Heart left ventricle (tissue), 16 donors: ENCODE results near the gene PARM1. TPM values are rescaled to one million over a fixed set of nuclear protein-coding genes. Genes with fewer than 3 reads are reported as not detected.

Source experiments
- ATAC-seq, 4 donors: fragments of 200-7000 bp; cut with Tn5 transposase; one replicate each; pipeline ENCODE4 v1.9.1; 2020 to 2022; ENCODE audit warnings: moderate library complexity in 4 of 4, mild to moderate bottlenecking in 3 of 4, moderate number of reproducible peaks in 1 of 4
- DNase-seq, 5 donors: peaks; one replicate each; pipeline ENCODE4 v3.0.0-alpha.2; 2020
- H3K27ac ChIP-seq, 12 donors: fragments of 200-600 bp; sonication (generic) in 4 of 12; one replicate each; pipeline versions ENCODE4 v1.5.0 to v1.8.0; 2016 to 2022; ENCODE audit warnings: mild to moderate bottlenecking in 2 of 12
- H3K27me3 ChIP-seq, 9 donors: fragments of 200-600 bp; sonication (generic) in 2 of 9; one replicate each; pipeline versions ENCODE4 v1.5.1 to v1.8.0; 2016 to 2022; ENCODE audit warnings: mild to moderate bottlenecking in 3 of 9
- H3K36me3 ChIP-seq, 9 donors: fragments of 200-600 bp; sonication (generic) in 2 of 9; one replicate each; pipeline versions ENCODE4 v1.5.0 to v1.8.0; 2018 to 2022; ENCODE audit warnings: mild to moderate bottlenecking in 2 of 9
- H3K4me1 ChIP-seq, 12 donors: fragments of 200-600 bp; sonication (generic) in 4 of 12; one replicate each; pipeline versions ENCODE4 v1.5.0 to v1.8.0; 2016 to 2022; ENCODE audit warnings: mild to moderate bottlenecking in 3 of 12
- H3K4me3 ChIP-seq, 12 donors: fragments of 200-600 bp; sonication (generic) in 4 of 12; one replicate each; pipeline versions ENCODE4 v1.5.0 to v1.8.0; 2017 to 2022; ENCODE audit warnings: mild to moderate bottlenecking in 9 of 12, moderate library complexity in 4 of 12
- H3K9me3 ChIP-seq, 12 donors: fragments of 200-600 bp; sonication (generic) in 4 of 12; one replicate each; pipeline versions ENCODE4 v1.5.0 to v1.8.0; 2016 to 2022; ENCODE audit warnings: mild to moderate bottlenecking in 1 of 12
- CTCF ChIP-seq, 12 donors: fragments of 200-600 bp; sonication (generic) in 4 of 12; IDR thresholded peaks; one replicate each; pipeline versions ENCODE4 v1.5.0 to v1.8.0; 2018 to 2022; ENCODE audit warnings: antibody characterized with exemption in 12 of 12, mild to moderate bottlenecking in 5 of 12
- POLR2A ChIP-seq, 2 donors: fragments of 450-650 bp; IDR thresholded peaks; one replicate each; pipeline ENCODE4 v1.6.1; 2017; ENCODE audit warnings: antibody characterized with exemption in 2 of 2, mild to moderate bottlenecking in 2 of 2, moderate library complexity in 2 of 2
- WGBS, 4 donors: extraction: QIAGEN DNeasy Blood & Tissue Kit in 2 of 4; methylation state at CpG; one replicate each; pipeline versions ENCODE4 v1.1.5 to v1.1.7; 2013 to 2018; 5-methylcytosine and 5-hydroxymethylcytosine counted together
- intact Hi-C, 10 donors: fragments of 100-400 bp; cut with DNase I; formaldehyde crosslinking; loops; one replicate each; pipeline versions ENCODE4 v1.11.1 to v1.14.2; 2022
- polyA plus RNA-seq, 2 donors: library from polyadenylated mRNA; stranded (reverse); fragments of 200-250 nt; gene quantifications; one replicate each; pipeline ENCODE4 v1.2.3, GENCODE V29; 2013
- total RNA-seq, 9 donors: library from RNA; depleted of rRNA in 2 of 9; stranded (reverse); fragments of >200 nt in 2 of 9; fragmentation: NEBNext Ultra II Directional in 3 of 9; extraction: Animal tissue kit (Norgen Biotek cat#: 25700) in 3 of 9; gene quantifications; one replicate each; pipeline versions ENCODE4 v1.1.0 to v1.2.4, GENCODE V29; 2016 to 2023
- donor health status: ischemic (EF 13 %, LVEDD 7.1; RV severe dilation, severe dysfunction).
- donor health status: healthy with polysubstance abuse.
- donor health status: DM: no; HTN: yes; CAD: no.
- donor health status: DM: no; HTN: no; CAD: no.
- donor health status: ischemic (EF 25% LVEDD 6.9; RV normal size, moderate dysfunction).
- donor health status: ischemic (EF 25% LVEDD 5.7; RV mildly dilated, moderate dysfunction).
- donor health status: healthy.
- donor health status: DM: yes; HTN: yes; CAD: no.
- donor health status: ischemic (EF 35%, LVEDD 5.7; RV mildly dilated, moderate dysfunction).
- donor health status: nonischemic (EF 11% LVEDD 7.7; RV severe dilation, severe dysfunction).
- donor health status: DM: yes; HTN: yes; CAD: no.
- donor health status: PGD.
- donor health status: ischemic (EF 29% LVEDD 5.4; RV normal size, mild dysfunction).
- donor health status: nonischemic (EF 23%, LVEDD 6.1; RV moderate dilation, normal function).

PARM1 gene
- total and polyA plus RNA-seq, 11 donors, result 28.8 to 144 (median 75.2) TPM

- no peak overlapping the region for H3K4me3 ChIP-seq
- peaks cover 0 to 59% (median 20%) of the 10 kb centered on the region in 12 donors for H3K4me1 ChIP-seq
- peak overlapping the region; percentile 36 to 89 (median 76) for H3K27ac ChIP-seq
- no peaks in the 10 kb centered on the region for H3K27me3 ChIP-seq
- H3K9me3 ChIP-seq, result peaks cover 0 to 5% (median 0%) of the 10 kb centered on the region in 12 donors
- WGBS, 4 donors, result 45 to 63% (median 58%) methylated on average over 1 of the region's 1 CpG
- ATAC-seq (peak; percentile 20 to 59 (median 26)), DNase-seq (no peak)
- no peaks in the 10 kb centered on the region for H3K36me3 ChIP-seq
- no peak for TF ChIP-seq CTCF (IDR thresholded peaks at IDR 0.05)
- TF ChIP-seq POLR2A (IDR thresholded peaks at IDR 0.05), result no peak
- intact Hi-C loops, result loop anchor here in 1 of 10 donors (5.0 kb wide), 1 partner anchor 38 kb away; the partner anchor contains the start of gene PARM1
These were observed 37.7 kb downstream of the PARM1 start for GRCh38 chr4:74970577-74970976.

DNA sequence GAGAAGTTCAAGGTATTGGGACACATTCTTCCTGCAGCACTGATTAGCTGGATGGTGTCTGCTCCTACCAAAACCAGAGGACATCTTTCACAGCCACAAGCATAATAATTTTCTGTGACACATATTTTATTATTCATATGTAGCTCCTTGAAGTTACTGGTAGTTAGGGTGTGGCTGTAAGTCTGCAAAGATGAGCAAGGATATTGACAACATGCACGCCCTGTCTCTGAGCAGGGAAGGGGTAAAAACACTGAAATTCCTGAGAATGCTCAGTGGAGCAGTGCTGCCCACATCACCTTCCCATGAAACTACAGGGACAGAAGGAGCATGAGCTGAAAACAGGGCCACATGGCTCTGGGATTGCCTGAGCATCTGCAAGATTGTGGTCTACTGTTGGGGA lies 38.9 kb downstream of the PARM1 start:
- Histone ChIP-seq H3K4me1 (peaks cover 0 to 64% (median 20%) of the 10 kb centered on the region in 12 donors), H3K4me3 (no peak overlapping the region), H3K36me3 (no peaks in the 10 kb centered on the region), H3K9me3 (peaks cover 0 to 5% (median 0%) of the 10 kb centered on the region in 12 donors), H3K27ac (peak overlapping the region in 5 of 12 donors; percentile 77 to 89 (median 82)), H3K27me3 (no peaks in the 10 kb centered on the region)
- WGBS, 4 donors, result 64 to 90% (median 76%) methylated on average over 1 of the region's 1 CpG
- DNase-seq (no peak), ATAC-seq (no peak)
- intact Hi-C loops, result loop anchor here in 1 of 10 donors (5.0 kb wide), 1 partner anchor 40 kb away; the partner anchor contains the start of gene PARM1
- no peak for TF ChIP-seq POLR2A (IDR thresholded peaks at IDR 0.05)
- TF ChIP-seq CTCF (IDR thresholded peaks at IDR 0.05), result no peak

GRCh38 chr4:74975082-74975481 lies 42.2 kb downstream of the PARM1 start:
- Histone ChIP-seq H3K27ac (no peak overlapping the region), H3K27me3 (no peaks in the 10 kb centered on the region), H3K36me3 (no peaks in the 10 kb centered on the region), H3K4me1 (peaks cover 0 to 39% (median 9%) of the 10 kb centered on the region in 12 donors), H3K9me3 (peaks cover 0 to 26% (median 0%) of the 10 kb centered on the region in 12 donors), H3K4me3 (no peak overlapping the region)
- ATAC-seq, result no peak
- no peak for DNase-seq
- intact Hi-C loops, result loop anchor here in 1 of 10 donors (5.0 kb wide), 1 partner anchor 77 kb away; no protein-coding TSS in a partner anchor
- TF ChIP-seq CTCF (IDR thresholded peaks at IDR 0.05) (no peak), POLR2A (IDR thresholded peaks at IDR 0.05) (no peak)
- 80 to 89% (median 83%) methylated on average over 2 of the region's 2 CpGs for WGBS, 4 donors

DNA sequence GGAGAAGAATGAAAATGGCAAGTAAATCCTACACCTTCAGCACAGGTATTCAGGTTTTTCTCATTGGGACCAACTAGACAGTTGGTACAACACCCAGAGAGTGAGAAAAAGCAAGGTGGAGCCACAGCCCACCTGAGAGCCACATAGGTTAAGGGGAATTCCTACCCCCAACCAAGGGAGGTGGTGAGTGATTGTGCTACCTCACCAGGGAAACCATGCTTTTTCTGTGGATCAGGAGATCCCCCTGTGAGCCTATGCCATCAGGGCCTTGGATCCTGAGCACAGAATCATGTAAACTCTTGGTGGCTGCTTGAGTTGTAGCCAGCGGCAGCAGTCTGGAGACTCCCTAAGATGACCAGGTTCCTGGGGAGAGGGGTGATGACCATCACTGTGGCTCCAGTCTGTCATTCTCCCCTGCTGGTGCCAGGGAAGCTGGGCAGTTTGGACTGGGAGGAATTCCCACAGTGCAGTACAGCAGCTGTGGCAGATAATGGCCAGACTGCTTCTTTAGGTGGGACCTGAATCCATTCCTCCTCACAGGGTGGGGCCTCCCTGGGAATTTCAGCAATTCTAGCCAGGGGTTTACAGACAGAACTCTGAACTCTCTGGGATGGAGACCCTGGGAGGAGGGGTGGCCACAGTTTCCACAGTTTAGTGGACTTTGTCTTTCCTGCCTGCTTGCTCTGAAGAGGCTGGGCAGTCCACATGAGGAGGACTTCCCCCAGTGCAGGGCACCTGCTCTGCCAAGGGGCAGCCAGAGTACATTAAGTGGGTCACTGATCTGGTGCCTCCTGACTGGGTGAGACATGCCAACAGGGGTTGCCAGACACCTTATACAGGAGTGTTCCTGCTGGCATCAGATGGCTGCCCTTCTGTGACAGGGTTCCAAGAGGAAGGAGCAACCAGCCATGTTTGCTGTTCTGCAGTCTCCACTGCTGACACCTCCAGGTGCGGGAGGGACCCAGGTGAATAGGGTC lies 43.2 kb downstream of the PARM1 start:
- TF ChIP-seq CTCF (IDR thresholded peaks at IDR 0.05) (no peak), POLR2A (IDR thresholded peaks at IDR 0.05) (no peak)
- Histone ChIP-seq H3K27ac (no peak overlapping the region), H3K36me3 (no peaks in the 10 kb centered on the region), H3K27me3 (no peaks in the 10 kb centered on the region), H3K4me1 (peaks cover 0 to 28% (median 4%) of the 10 kb centered on the region in 12 donors), H3K4me3 (no peak overlapping the region), H3K9me3 (peaks cover 0 to 26% (median 0%) of the 10 kb centered on the region in 12 donors)
- intact Hi-C loops, result loop anchor here in 1 of 10 donors (5.0 kb wide), 1 partner anchor 76 kb away; no protein-coding TSS in a partner anchor
- peak in 4 of 5 donors; percentile 20 to 58 (median 40) for DNase-seq
- peak in 3 of 4 donors; percentile 42 to 77 (median 70) for ATAC-seq
- 75 to 95% (median 91%) methylated on average over 1 to 2 of the region's 2 CpGs for WGBS, 4 donors
